Endothelial cell of umbilical vein (primary cell): Measurements from ENCODE around the gene LRP11. TPM values are rescaled to one million over a fixed set of nuclear protein-coding genes. Genes with fewer than 3 reads are reported as not detected.
A peak's percentile ranks its signal among the peaks of the same experiment; 100 is the strongest.

ENCODE experiments used
- Bru-seq: library from RNA; stranded (reverse); fragments of 400-500 nt; gene quantifications from one replicate; lab custom pipeline; 2021; lab: Mats Ljungman, UMichigan
- BruChase-seq, 2 experiments: library from RNA; stranded (reverse); fragments of 400-500 nt; gene quantifications; one replicate each; lab custom pipeline; 2021; lab: Mats Ljungman, UMichigan
- BruUV-seq: library from RNA; stranded (reverse); fragments of 400-500 nt; replicated peaks from 2 replicates; lab custom pipeline; 2021; lab: Mats Ljungman, UMichigan
- CTCF ChIA-PET: fragments of 300-600, 350-600 bp; sonication (Branson Sonifier 250); formaldehyde crosslinking; loops from one replicate; lab custom pipeline; 2021; ENCODE audit warnings: antibody characterized with exemption, inconsistent platforms; lab: Charles Lee
- POLR2A ChIA-PET: fragments of 300-600, 350-600 bp; sonication (Branson Sonifier 250); formaldehyde crosslinking; loops from one replicate; lab custom pipeline; 2021; ENCODE audit warnings: antibody characterized with exemption, inconsistent platforms; lab: Charles Lee
- DNase-seq: peaks from one replicate; pipeline ENCODE4 v3.0.0-alpha.2; 2011; ENCODE audit warnings: low read depth, low spot score
- FAIRE-seq: peaks from 2 replicates; lab custom pipeline; 2011; peaks lifted over from hg19 to GRCh38; lab: Jason Lieb, UNC
- H2AFZ ChIP-seq: 2 replicates; pipeline ENCODE4 v1.6.0; 2012; ENCODE audit warnings: low read depth, low read length, control low read depth, inconsistent platforms
- H3K27ac ChIP-seq: 2 replicates; pipeline ENCODE4 v1.5.1; 2011; ENCODE audit warnings: low read depth, mild to moderate bottlenecking, control low read depth, low read length, moderate library complexity; ENCODE audit not compliant: insufficient read depth
- H3K27me3 ChIP-seq, 2 experiments: 2 replicates each; pipeline versions ENCODE4 v1.6.0 to v1.6.1; 2011; ENCODE audit warnings: low read length in 2 of 2, mixed read lengths in 1 of 2; ENCODE audit not compliant: control insufficient read depth in 2 of 2, insufficient read depth in 2 of 2
- H3K36me3 ChIP-seq, 2 experiments: 2 replicates in 1 of 2; 3 replicates in 1 of 2; pipeline ENCODE4 v1.5.1; 2011; ENCODE audit warnings: low read length in 2 of 2, mild to moderate bottlenecking in 1 of 2, moderate library complexity in 1 of 2; ENCODE audit not compliant: control insufficient read depth in 2 of 2, insufficient read depth in 2 of 2; ENCODE audit errors: extremely low read depth in 1 of 2
- H3K4me1 ChIP-seq: 3 replicates; pipeline ENCODE4 v1.5.1; 2011; ENCODE audit warnings: mild to moderate bottlenecking, low read length; ENCODE audit not compliant: control insufficient read depth, insufficient read depth; ENCODE audit errors: extremely low read depth
- H3K4me2 ChIP-seq: 2 replicates; pipeline ENCODE4 v1.6.1; 2011; ENCODE audit warnings: low read length, control low read depth, mixed read lengths; ENCODE audit not compliant: insufficient read depth
- H3K4me3 ChIP-seq, 3 experiments: fragments of 200-600 bp in 1 of 3; sonication (generic), shearing (Covaris generic) in 1 of 3; replicated peaks in 1 of 3; 2 replicates each; pipeline ENCODE4 v1.5.1; 2011 to 2016; ENCODE audit warnings: control low read depth in 3 of 3, low read length in 3 of 3, mild to moderate bottlenecking in 2 of 3, inconsistent platforms in 1 of 3, low read depth in 1 of 3, moderate library complexity in 1 of 3; ENCODE audit not compliant: insufficient read depth in 1 of 3
- H3K79me2 ChIP-seq: 2 replicates; pipeline ENCODE4 v1.6.0; 2012; ENCODE audit warnings: low read length, inconsistent platforms; ENCODE audit not compliant: control insufficient read depth, insufficient read depth
- H3K9ac ChIP-seq: replicated peaks from 2 replicates; pipeline ENCODE3; 2011; ENCODE audit warnings: low read length, control low read depth; ENCODE audit not compliant: insufficient read depth; ENCODE audit errors: extremely low read depth
- H3K9me1 ChIP-seq: replicated peaks from 3 replicates; pipeline ENCODE4 v1.6.0; 2011; ENCODE audit warnings: mild to moderate bottlenecking, low read length; ENCODE audit not compliant: control insufficient read depth, insufficient read depth; ENCODE audit errors: extremely low read depth
- H3K9me3 ChIP-seq: replicated peaks from 2 replicates; pipeline ENCODE4 v1.5.1; 2012; ENCODE audit warnings: low read length, inconsistent platforms; ENCODE audit not compliant: control insufficient read depth, insufficient read depth
- H4K20me1 ChIP-seq: replicated peaks from 2 replicates; pipeline ENCODE3; 2011; ENCODE audit warnings: mild to moderate bottlenecking, low read length; ENCODE audit not compliant: control insufficient read depth, insufficient read depth; ENCODE audit errors: extremely low read depth
- FOS ChIP-seq: IDR thresholded peaks from 2 replicates; pipeline ENCODE4 v1.6.1; 2011; ENCODE audit warnings: mild to moderate bottlenecking, low read length, moderate library complexity, borderline replicate concordance; ENCODE audit not compliant: insufficient read depth
- JUN ChIP-seq: IDR thresholded peaks from 2 replicates; pipeline ENCODE4 v1.6.1; 2011; ENCODE audit warnings: borderline replicate concordance, low read depth; ENCODE audit not compliant: insufficient read length, insufficient read depth
- POLR2A ChIP-seq: IDR thresholded peaks from 2 replicates; pipeline ENCODE4 v1.6.1; 2012; ENCODE audit warnings: low read depth, mild to moderate bottlenecking, control low read depth, low read length
- POLR2AphosphoS5 ChIP-seq: IDR thresholded peaks from 2 replicates; pipeline ENCODE4 v1.6.1; 2012; ENCODE audit warnings: low read depth, mild to moderate bottlenecking, control low read depth, low read length, moderate library complexity; ENCODE audit not compliant: insufficient read depth
- dilution Hi-C: fragments of 300-500 bp; cut with MboI; formaldehyde crosslinking; loops from one replicate; pipeline ENCODE4 v1.15.0; 2019; ENCODE audit warnings: low sequenced_read_pairs; ENCODE audit not compliant: extremely low pct_ligation_motif_present
- intact Hi-C: fragments of 100-400 bp; cut with micrococcal nuclease; formaldehyde crosslinking; loops from one replicate; pipeline ENCODE4 v1.10.0; 2022
- long read RNA-seq: library from polyadenylated mRNA; stranded (forward); transcript quantifications from one replicate; pipeline ENCODE4 v2.0.0, GENCODE V29; 2021
- polyA minus RNA-seq, 3 experiments: library from RNA; depleted of rRNA, polyadenylated mRNA; stranded (reverse); fragments of >200 nt; gene quantifications; 1 replicate in 1 of 3; 2 replicates in 2 of 3; pipeline ENCODE4 v1.2.3, GENCODE V29; 2011
- polyA plus RNA-seq, 4 experiments: library from polyadenylated mRNA; depleted of rRNA in 3 of 4; stranded (reverse) in 3 of 4; unstranded in 1 of 4; fragments of >200 nt; gene quantifications; 2 replicates each; pipeline versions ENCODE4 v1.2.1 to v1.2.3, GENCODE V29; 2011 to 2012; ENCODE audit warnings: missing spikeins in 1 of 4
- total RNA-seq: library from RNA; stranded (reverse); gene quantifications from 2 replicates; pipeline ENCODE4 v1.2.3, GENCODE V29; 2021
- TF ChIP-seq, protein P1 (sequence below): IDR thresholded peaks from 2 replicates; pipeline ENCODE4 v1.6.1; 2011; ENCODE audit not compliant: insufficient read depth, insufficient read length
- TF ChIP-seq, protein P2 (sequence below), 2 donors: IDR thresholded peaks; 1 replicate in 1 of 2; 2 replicates in 1 of 2; pipeline ENCODE4 v1.5.1; 2011; ENCODE audit warnings: low read length in 2 of 2, mild to moderate bottlenecking in 2 of 2, moderate library complexity in 2 of 2, control low read depth in 1 of 2, inconsistent platforms in 1 of 2, low read depth in 1 of 2; ENCODE audit not compliant: insufficient read depth in 1 of 2; ENCODE audit errors: extremely low read depth in 1 of 2

Gene LRP11, protein sequence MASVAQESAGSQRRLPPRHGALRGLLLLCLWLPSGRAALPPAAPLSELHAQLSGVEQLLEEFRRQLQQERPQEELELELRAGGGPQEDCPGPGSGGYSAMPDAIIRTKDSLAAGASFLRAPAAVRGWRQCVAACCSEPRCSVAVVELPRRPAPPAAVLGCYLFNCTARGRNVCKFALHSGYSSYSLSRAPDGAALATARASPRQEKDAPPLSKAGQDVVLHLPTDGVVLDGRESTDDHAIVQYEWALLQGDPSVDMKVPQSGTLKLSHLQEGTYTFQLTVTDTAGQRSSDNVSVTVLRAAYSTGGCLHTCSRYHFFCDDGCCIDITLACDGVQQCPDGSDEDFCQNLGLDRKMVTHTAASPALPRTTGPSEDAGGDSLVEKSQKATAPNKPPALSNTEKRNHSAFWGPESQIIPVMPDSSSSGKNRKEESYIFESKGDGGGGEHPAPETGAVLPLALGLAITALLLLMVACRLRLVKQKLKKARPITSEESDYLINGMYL
- total RNA-seq (29.9 and 59.1 TPM in 2 replicates), polyA plus RNA-seq (17.5 and 23.1 TPM in 2 replicates), polyA minus RNA-seq (54.4 and 54.5 TPM in 2 replicates), Bru-seq, nascent RNA (percentile 65 among the genes with signal in this experiment), BruChase-seq, experiment 1, labeled RNA remaining after a 6-hour chase (percentile 65 among the genes with signal in this experiment), BruChase-seq, experiment 2, labeled RNA remaining after a 2-hour chase (percentile 56 among the genes with signal in this experiment)
- 18.6 and 20.8 TPM in 2 replicates for polyA plus RNA-seq (2011; cell fraction: cytosol; rRNA removed)
- polyA plus RNA-seq (2011; cell fraction: nucleus; rRNA removed) = 14.9 and 17.1 TPM in 2 replicates
- polyA plus RNA-seq (2012) = 29.1 and 33.1 TPM in 2 replicates
- polyA minus RNA-seq (2011; cell fraction: cytosol; rRNA and poly(A)+ RNA removed) = 54.4 TPM
- polyA minus RNA-seq (2011; cell fraction: nucleus; rRNA and poly(A)+ RNA removed) = 11.0 TPM in 2 replicates
- long read RNA-seq, transcript LRP11-201 (7 exons, 3,260 nt) = major isoform, 24 of 44 reads
- long read RNA-seq, partial matches to known transcripts = 6 of 44 reads
- long read RNA-seq, other reads (novel, unspliced or antisense) = 13 of 44 reads

DNA sequence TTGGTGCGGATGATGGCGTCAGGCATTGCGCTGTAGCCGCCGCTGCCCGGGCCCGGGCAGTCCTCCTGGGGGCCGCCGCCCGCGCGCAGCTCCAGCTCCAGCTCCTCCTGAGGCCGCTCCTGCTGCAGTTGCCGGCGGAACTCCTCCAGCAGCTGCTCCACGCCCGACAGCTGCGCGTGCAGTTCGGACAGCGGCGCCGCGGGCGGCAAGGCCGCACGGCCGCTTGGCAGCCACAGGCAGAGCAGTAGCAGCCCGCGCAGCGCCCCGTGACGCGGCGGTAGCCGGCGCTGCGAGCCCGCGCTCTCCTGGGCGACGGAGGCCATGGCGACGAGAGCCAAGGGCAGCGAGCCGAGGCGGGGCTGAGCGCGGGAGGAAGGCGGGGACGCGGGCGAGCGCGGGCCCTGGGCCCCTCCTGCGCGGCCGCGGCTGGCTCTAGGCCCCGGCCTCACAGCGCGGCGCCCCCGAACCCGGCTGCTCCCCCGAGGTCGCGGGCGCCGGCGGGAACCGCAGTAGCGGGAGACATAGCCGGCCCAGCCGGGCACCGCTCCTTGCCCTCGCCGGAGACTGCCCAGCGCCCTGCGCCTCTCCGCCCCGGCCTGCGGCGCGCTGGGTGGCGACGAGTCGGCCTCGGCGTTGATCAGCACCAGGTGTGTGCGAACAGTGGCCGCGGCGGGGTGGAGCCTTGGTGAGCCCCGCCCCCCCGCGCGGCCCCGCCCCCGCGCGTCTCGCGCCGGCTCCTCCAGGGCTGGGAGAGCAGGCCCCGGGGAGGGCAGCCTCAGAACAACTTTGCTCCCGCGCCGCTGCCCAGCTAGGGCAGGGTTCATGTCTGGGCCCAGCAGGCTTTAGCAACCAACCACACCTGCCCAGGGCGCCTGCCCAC is at the start of gene LRP11:
TSS of gene LRP11 (minus strand) at position 662 of the 880 bp plus-strand sequence. CDS start at position 323, 339 bp downstream.
- TF ChIP-seq JUN (no peak), POLR2AphosphoS5 (peak; percentile 56), POLR2A (peak; percentile 36), FOS (no peak)
- TF ChIP-seq, protein P1, sequence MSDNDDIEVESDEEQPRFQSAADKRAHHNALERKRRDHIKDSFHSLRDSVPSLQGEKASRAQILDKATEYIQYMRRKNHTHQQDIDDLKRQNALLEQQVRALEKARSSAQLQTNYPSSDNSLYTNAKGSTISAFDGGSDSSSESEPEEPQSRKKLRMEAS = peak; percentile 15
- TF ChIP-seq, protein P2, sequence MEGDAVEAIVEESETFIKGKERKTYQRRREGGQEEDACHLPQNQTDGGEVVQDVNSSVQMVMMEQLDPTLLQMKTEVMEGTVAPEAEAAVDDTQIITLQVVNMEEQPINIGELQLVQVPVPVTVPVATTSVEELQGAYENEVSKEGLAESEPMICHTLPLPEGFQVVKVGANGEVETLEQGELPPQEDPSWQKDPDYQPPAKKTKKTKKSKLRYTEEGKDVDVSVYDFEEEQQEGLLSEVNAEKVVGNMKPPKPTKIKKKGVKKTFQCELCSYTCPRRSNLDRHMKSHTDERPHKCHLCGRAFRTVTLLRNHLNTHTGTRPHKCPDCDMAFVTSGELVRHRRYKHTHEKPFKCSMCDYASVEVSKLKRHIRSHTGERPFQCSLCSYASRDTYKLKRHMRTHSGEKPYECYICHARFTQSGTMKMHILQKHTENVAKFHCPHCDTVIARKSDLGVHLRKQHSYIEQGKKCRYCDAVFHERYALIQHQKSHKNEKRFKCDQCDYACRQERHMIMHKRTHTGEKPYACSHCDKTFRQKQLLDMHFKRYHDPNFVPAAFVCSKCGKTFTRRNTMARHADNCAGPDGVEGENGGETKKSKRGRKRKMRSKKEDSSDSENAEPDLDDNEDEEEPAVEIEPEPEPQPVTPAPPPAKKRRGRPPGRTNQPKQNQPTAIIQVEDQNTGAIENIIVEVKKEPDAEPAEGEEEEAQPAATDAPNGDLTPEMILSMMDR (IDR thresholded peaks at IDR 0.05; ENCODE audit: extremely low read depth in 1 of 2, insufficient read depth in 1 of 2, low read depth in 1 of 2, low read length in 2 of 2) = no peak
- ChIA-PET CTCF (interaction anchor here (0.7 to 5.1 kb wide), 7 partner anchors 9 to 153 kb away, joined by 3 to 40 read pairs (median 3); no protein-coding TSS in a partner anchor), POLR2A (interaction anchor here (1.2 kb wide), 1 partner anchor 16 kb away, joined by 5 read pairs; no protein-coding TSS in a partner anchor)
- H3K9me3 ChIP-seq = no peaks in the 10 kb centered on the region
- H4K20me1 ChIP-seq = no peaks in the 10 kb centered on the region
- dilution Hi-C loops = no loop called here
- no peaks in the 10 kb centered on the region for H3K9me1 ChIP-seq
- peak within 1 kb of the TSS; percentile 85 for H3K9ac ChIP-seq
- H3K27ac ChIP-seq = peak within 1 kb of the TSS; percentile 72
- DNase-seq = peak; percentile 86
- FAIRE-seq = peak; percentile 69
- no peaks in the 10 kb centered on the region for H3K27me3 ChIP-seq
- H3K36me3 ChIP-seq = no peaks in the 10 kb centered on the region
- intact Hi-C loops = loop anchor here (1.0 to 2.0 kb wide), 6 partner anchors 9 to 297 kb away; partner anchors contain the start of genes GINM1 and LATS1
- peaks cover 14% of the 10 kb centered on the region for H3K79me2 ChIP-seq
- H3K4me1 ChIP-seq = peaks cover 34% of the 10 kb centered on the region
- BruUV-seq = no TSS peak
- peak within 1 kb of the TSS; percentile 61 to 91 (median 84) for H3K4me3 ChIP-seq
- H2AFZ ChIP-seq = peak within 1 kb of the TSS; percentile 91
- H3K4me2 ChIP-seq = peak within 1 kb of the TSS; percentile 93
